ENCODE data around the gene HOXC10. TPM values are rescaled to one million over a fixed set of nuclear protein-coding genes. Genes with fewer than 3 reads are reported as not detected.

Gene HOXC10
- total RNA-seq, 1 donor, result 0.43 TPM

- TF ChIP-seq, protein P1, sequence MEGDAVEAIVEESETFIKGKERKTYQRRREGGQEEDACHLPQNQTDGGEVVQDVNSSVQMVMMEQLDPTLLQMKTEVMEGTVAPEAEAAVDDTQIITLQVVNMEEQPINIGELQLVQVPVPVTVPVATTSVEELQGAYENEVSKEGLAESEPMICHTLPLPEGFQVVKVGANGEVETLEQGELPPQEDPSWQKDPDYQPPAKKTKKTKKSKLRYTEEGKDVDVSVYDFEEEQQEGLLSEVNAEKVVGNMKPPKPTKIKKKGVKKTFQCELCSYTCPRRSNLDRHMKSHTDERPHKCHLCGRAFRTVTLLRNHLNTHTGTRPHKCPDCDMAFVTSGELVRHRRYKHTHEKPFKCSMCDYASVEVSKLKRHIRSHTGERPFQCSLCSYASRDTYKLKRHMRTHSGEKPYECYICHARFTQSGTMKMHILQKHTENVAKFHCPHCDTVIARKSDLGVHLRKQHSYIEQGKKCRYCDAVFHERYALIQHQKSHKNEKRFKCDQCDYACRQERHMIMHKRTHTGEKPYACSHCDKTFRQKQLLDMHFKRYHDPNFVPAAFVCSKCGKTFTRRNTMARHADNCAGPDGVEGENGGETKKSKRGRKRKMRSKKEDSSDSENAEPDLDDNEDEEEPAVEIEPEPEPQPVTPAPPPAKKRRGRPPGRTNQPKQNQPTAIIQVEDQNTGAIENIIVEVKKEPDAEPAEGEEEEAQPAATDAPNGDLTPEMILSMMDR (IDR thresholded peaks at IDR 0.05; ENCODE audit: insufficient read depth, low read depth, low read length), result no peak
- peak; percentile 88 for DNase-seq (ENCODE audit: low read depth)
- peak overlapping the region; percentile 51 for H3K4me3 ChIP-seq (ENCODE audit: low read depth, low read length)
Measured at GRCh38 chr12:54033106-54033979, 48.4 kb downstream of the HOXC10 start.

DNA sequence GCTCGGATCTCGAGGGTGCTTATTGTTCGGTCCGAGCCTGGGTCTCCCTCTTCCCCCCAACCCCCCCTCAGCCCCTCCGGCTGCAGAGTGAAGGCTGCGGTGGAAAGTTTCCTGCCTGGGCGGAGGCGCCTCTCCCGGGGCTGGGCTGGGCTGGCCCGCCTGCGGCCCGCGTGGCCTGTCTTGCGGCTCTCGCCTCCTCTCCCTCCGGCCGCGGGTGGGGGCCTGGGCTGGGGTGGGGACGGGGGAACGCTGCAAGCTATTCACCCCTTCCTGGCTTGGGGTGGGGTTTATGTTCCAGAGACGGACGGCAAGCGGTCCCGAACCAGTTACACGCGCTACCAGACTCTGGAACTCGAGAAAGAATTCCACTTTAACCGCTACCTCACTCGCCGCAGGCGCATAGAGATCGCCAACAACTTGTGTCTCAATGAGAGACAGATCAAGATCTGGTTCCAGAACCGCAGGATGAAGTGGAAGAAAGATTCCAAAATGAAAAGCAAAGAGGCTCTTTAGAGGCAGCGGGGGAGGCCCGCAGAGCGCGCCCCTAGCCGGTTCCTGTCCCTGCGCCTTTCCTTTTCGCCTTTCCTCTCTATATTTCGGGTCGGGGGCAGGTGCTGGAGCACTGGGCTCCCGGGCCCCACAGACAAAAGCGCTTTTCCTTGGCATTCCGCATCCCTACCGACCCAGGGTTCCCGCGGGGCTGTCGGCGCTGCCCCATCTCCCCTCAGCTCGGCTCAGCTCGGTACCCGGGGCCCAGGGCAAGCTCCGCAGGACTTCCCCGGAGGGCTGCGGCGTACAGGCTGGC, 49.2 kb downstream of the HOXC10 start:
- DNase-seq (ENCODE audit: low read depth), result no peak
- TF ChIP-seq, protein P1 (IDR thresholded peaks at IDR 0.05; ENCODE audit: insufficient read depth, low read depth, low read length), result no peak
- H3K4me3 ChIP-seq (ENCODE audit: low read depth, low read length), result peak overlapping the region; percentile 51

DNA sequence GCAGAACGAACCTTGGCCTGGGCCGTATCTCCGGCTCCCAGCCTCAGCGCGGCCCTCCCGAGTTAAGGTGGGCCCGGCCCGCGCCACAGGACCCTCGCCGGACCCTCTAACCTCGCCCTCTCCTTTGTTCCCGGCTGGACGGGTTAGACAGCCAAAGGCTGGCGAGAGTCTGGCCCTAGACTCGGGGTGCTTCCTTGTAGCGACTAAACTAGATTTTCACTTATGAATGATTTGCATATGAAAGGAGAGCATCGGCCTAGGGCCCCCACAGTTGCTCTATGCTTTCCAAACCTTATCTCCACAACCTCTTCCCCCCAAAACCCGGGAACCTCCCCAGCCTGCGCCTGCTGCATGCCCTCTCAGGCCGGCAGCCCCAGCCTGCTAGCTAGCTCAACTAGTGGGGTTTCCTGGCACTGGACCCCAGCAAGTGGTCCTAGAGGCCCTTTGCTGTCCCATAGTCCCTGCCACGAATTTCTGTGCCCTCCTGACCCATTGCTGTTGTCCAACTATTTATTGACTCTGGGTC, 49.9 kb downstream of the HOXC10 start:
- no peak for DNase-seq (ENCODE audit: low read depth)
- TF ChIP-seq, protein P1 (IDR thresholded peaks at IDR 0.05; ENCODE audit: insufficient read depth, low read depth, low read length), result no peak
- H3K4me3 ChIP-seq (ENCODE audit: low read depth, low read length), result no peak overlapping the region

DNA sequence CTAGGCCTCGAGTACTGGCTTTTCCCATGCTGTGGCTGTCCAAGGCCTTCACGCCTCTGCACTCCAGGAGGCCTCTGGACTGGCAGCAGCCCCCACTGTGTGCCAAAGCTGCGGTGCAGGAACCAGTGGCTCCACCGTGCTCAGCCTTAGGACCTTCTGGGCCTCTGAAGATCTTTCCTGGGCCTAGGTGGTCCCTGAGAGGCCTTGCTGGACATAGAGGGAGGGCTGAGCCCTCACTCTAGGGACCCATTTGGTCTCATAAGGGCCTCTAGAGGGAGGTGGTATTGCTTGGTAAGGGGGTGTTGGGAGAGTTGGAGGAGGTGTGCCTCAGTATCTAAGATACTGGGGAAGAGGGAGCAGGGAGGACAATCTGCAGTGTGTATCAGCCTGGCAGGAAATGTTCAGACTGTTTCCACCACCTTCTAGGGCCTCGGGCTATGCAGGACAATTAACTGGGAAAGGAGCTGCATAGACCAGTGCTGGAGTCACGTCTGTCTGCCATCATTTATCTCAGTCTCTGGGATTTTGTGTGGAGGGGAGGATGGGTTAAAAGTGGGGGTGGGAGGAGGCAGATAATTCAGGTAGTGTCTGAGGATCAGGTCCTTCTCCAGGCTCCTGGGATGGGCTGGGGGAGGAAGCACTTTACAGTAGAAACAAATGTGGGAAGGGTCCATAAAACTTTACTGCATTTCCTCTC, 50.8 kb downstream of the HOXC10 start:
- TF ChIP-seq, protein P1 (IDR thresholded peaks at IDR 0.05; ENCODE audit: insufficient read depth, low read depth, low read length), result no peak
- no peak overlapping the region for H3K4me3 ChIP-seq (ENCODE audit: low read depth, low read length)
- no peak for DNase-seq (ENCODE audit: low read depth)

DNA sequence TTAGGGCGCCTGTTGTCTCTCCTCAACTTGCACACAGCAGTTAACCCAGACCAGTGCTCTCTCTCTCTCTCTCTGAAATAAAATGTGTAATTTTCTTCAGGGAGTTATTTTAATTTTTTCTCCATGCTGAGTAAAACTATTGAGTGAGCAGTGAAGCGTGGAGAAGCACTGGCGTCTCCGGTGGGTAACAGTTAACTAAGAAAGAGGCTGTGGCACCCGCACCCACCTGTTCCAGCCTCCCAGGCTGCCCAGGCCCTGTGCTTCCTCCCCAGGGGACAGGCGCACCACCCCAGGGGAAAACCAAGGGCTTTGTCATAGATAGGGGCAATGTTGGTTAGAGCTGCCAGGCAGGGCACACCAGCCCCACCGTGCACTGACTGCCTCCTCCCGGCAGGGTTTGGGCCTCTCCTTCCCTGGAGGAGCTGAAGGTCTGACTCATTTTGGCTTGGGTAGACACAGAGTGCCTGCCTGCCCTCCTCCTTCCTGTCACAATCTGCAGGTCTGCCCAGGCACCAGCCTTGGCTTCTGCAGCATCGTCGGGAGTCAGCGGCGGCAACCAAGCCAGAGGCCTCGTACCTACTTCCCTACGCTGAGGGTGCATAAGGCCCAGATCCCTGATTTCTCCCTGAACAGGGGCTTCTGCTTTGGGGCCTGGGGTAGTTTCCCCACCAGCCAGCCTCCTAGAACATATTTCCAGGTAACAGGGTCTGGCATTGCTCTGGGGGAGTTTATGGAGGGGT, 51.8 kb downstream of the HOXC10 start:
- no peak for DNase-seq (ENCODE audit: low read depth)
- TF ChIP-seq, protein P1 (IDR thresholded peaks at IDR 0.05; ENCODE audit: insufficient read depth, low read depth, low read length), result no peak
- no peak overlapping the region for H3K4me3 ChIP-seq (ENCODE audit: low read depth, low read length)

Measured in fibroblast of villous mesenchyme (primary cell).